Subcutaneous adipose tissue (tissue), 4 donors: ENCODE measurements around the gene HTT. TPM values are rescaled to one million over a fixed set of nuclear protein-coding genes. Genes with fewer than 3 reads are reported as not detected.

ENCODE experiments used
- total RNA-seq, 4 donors: library from RNA; depleted of rRNA; stranded (reverse); fragments of >200 nt; gene quantifications; one replicate each; pipeline ENCODE4 v1.1.0, GENCODE V29; 2016
- TF ChIP-seq, protein P1 (sequence below): fragments of 450-650 bp; IDR thresholded peaks from one replicate; pipeline ENCODE4 v1.5.1; 2016; ENCODE audit warnings: low read depth, mild to moderate bottlenecking, control low read depth, antibody characterized with exemption, moderate library complexity

The HTT gene
- total RNA-seq, 4 donors from 2014 or later: 48.2 to 79.3 (median 72.1) TPM

DNA sequence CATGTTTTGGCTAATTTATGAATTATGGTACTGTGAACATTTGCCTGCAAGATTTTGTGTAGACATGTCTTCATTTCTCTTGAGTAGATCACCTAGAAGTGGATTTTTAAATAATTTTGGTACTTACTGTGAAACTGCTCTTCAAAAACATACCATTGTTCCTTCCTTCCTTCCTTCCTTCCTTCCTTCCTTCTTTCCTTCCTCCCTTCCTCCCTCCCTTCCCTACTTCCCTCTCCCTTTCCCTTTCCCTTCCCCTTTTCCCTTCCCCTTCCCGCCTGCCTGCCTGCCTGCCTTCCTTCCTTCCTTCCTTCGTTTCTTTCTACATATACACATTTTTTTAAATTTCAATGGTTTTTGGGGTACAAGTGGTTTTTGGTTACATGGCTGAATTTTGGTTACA lies 63.4 kb downstream of the HTT start:
- TF ChIP-seq, protein P1, sequence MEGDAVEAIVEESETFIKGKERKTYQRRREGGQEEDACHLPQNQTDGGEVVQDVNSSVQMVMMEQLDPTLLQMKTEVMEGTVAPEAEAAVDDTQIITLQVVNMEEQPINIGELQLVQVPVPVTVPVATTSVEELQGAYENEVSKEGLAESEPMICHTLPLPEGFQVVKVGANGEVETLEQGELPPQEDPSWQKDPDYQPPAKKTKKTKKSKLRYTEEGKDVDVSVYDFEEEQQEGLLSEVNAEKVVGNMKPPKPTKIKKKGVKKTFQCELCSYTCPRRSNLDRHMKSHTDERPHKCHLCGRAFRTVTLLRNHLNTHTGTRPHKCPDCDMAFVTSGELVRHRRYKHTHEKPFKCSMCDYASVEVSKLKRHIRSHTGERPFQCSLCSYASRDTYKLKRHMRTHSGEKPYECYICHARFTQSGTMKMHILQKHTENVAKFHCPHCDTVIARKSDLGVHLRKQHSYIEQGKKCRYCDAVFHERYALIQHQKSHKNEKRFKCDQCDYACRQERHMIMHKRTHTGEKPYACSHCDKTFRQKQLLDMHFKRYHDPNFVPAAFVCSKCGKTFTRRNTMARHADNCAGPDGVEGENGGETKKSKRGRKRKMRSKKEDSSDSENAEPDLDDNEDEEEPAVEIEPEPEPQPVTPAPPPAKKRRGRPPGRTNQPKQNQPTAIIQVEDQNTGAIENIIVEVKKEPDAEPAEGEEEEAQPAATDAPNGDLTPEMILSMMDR: no peak

DNA sequence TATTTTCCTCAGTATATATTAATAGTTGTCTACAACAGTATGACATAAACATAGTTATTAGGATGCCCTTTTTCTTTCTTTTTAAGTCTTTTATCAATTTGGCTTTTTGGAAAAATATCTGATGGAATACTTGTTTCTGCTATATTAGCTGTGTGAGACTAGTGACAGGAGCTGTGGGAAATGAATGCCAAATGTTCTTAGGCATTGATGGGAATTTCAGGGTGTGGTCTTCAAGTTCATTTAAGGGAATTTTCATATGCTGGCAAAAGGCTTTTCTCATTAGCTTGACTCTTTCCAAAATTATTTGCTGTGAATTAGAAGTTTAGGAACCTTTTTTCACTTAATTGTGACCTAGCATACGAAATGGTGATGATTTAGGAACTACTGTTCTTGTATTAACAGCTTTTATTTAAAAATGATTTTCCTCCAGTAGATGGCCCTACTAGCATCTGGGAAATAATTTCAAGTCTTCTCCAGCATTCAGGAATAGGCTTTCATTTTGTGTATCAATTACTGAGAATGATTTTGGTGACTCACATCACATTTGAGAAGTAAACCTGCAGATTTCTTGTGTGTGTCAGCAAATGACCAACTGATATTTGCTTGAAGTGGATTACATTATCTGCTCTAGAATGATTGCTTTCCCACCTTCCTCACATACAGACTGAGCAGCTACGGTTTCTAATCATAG lies 70.9 kb downstream of the HTT start:
- TF ChIP-seq, protein P1: no peak

DNA sequence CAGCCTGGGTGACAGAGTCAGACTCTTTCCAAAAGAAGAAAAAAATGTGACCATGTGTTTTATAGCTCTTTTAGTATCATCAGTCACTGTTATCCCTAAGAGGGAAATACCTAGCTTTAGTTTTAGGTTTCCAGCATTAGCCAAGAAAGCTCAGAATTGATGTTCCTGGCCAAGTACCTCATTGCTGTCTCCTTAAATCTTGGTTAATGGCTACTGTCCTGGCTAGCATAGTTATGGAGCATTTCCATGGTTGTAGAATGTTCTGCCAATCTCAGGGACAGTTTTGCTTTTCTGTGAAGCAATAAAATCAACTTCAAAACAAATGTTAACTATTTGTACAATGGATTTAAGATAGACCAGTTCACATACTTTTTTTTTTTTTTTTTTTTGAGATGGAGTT lies 74.4 kb downstream of the HTT start:
- TF ChIP-seq, protein P1: no peak

DNA sequence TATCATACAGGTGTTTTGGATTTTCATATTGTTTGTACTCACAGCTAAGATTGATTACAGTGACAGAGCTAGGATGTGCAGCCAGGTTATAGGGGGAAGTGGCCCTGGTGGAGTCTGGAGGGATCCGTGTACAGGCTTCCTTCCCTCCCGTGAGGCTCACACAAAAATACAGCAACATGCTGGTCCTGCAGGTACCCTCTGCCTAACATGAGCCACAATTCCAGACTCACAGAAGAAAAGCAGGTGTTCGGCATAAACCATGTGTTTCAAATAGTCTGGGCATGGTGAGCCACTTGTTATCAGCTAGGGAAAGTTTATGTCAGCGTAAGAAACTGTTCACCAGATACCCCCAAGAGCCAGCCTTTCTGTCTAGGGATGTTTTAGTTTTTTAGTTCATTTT lies 82.9 kb downstream of the HTT start:
- TF ChIP-seq, protein P1: no peak

DNA sequence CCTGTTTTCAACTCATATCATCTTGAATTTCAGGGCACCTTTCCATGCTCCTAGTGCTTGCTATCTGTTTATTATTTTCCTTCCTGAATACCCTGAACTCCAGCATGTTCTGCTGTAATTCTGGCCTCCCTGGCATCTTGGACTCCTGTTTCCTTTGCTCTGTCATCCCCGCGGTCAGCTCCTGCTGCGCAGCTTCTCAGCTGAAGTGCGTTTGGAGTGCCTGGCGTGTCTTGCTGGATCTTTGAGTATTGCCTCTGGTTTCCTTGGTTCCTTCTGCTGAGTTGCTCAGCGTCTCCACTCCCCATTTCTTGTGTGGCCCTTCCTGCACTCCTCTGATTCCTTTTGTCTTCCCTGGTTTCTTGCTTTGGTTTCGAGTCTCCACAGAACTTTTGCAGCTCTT lies 84.4 kb downstream of the HTT start:
- TF ChIP-seq, protein P1: no peak

DNA sequence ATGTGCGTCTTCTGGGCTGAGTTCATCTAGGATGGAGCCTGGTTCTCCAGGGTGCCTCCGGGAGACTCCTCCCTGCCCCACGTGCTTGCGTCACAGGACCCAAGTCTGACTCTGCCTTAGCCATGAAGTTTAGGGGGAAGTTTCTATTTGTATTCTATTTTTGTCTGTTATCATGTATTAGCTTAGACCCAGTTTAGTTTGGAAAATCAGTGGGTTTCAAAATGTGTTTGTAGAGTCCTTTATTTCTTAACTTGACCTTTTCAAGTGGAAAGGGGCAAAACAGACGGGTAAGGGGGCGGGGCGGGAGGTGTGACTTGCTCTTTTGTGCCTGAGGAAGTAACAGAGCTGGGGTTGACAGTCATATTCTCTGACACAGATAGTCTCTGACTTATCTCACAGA lies 86.0 kb downstream of the HTT start:
- TF ChIP-seq, protein P1: no peak

DNA sequence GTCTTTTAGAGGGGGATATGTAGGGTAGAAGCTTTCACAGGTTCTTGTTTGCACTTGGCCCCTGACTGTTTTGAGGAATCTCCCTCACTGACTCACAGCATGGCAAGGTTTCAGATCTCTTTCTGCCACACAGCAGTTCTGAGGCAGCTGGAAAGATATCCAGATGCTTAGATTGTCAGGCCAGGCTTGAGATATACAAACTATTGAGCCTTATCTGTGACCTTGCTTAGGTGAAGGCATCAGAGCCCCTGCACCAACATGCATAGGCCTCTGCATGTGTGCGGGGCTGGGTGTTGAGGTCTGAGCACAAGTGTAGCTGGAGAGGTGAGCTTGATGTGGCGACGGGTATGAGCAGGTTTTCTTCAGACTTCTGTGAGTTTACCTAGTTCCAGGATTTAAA lies 93.5 kb downstream of the HTT start:
- TF ChIP-seq, protein P1: no peak
